BLaER1 (cell line): ENCODE measurements around the gene GRK5.

Experiments used
- H3K27ac ChIP-seq: shearing (Covaris generic); formaldehyde crosslinking; 2 replicates; pipeline ENCODE4 v1.8.1; 2022
- H3K27me3 ChIP-seq: shearing (Covaris generic); formaldehyde crosslinking; 2 replicates; pipeline ENCODE4 v1.8.1; 2022
- H3K36me3 ChIP-seq: shearing (Covaris generic); formaldehyde crosslinking; 2 replicates; pipeline ENCODE4 v1.8.1; 2022
- H3K4me1 ChIP-seq: shearing (Covaris generic); formaldehyde crosslinking; 2 replicates; pipeline ENCODE4 v1.8.1; 2022
- H3K4me2 ChIP-seq: shearing (Covaris generic); formaldehyde crosslinking; 2 replicates; pipeline ENCODE4 v1.8.1; 2022
- H3K4me3 ChIP-seq: shearing (Covaris generic); formaldehyde crosslinking; 2 replicates; pipeline ENCODE4 v1.8.1; 2022
- H3K9ac ChIP-seq: shearing (Covaris generic); formaldehyde crosslinking; 2 replicates; pipeline ENCODE4 v1.8.1; 2022
- H3K9me3 ChIP-seq: shearing (Covaris generic); formaldehyde crosslinking; 2 replicates; pipeline ENCODE4 v1.8.1; 2022
- H4K20me1 ChIP-seq: shearing (Covaris generic); formaldehyde crosslinking; 2 replicates; pipeline ENCODE4 v1.8.1; 2022
- Cebpa-rat ChIP-seq: shearing (Covaris generic); IDR thresholded peaks from 2 replicates; pipeline ENCODE4 v1.8.1; 2022

Gene GRK5

DNA sequence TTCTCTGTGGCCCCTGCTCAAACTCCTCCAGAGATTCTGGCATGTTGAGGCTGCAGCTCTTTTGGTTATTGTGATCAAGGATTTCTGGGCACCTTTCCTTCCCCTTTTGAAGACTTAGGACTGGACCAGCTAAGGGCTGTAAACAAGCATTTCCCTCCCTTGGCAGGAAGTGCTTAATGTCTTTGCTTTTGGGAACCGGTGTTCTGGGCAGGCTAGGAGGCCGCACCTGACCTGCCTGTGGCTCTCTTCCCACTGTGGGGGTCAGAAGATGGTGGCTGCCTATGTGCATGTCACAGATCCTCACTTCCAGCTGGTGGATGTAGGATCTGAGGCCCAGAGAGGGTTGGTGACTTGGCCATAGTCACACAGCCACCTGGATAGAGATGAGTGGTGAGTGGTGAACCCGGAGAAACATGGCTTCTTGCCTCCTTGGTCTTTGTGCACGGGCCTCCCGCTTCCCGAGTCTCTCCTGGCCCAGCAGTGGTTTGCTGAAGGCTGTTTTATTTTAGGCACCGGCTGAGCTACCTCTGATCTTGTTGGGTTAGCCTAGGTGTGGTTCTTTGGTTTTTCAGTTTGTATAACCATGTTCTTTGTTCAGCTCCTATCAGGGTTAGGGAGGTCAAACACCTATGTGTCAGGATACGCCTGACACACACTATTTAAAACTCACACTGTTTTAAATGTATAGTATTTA, 82.0 kb downstream of the GRK5 start:
- Histone ChIP-seq H4K20me1 (no peaks in the 10 kb centered on the region), H3K4me1 (peaks cover 9% of the 10 kb centered on the region), H3K27ac (no peak overlapping the region), H3K4me2 (no peak overlapping the region), H3K27me3 (no peaks in the 10 kb centered on the region), H3K4me3 (no peak overlapping the region), H3K36me3 (no peaks in the 10 kb centered on the region), H3K9me3 (no peaks in the 10 kb centered on the region), H3K9ac (no peak overlapping the region)
- no peak for TF ChIP-seq Cebpa-rat

- Histone ChIP-seq H3K4me1 (peaks cover 9% of the 10 kb centered on the region), H3K9ac (no peak overlapping the region), H3K27me3 (no peaks in the 10 kb centered on the region), H3K9me3 (no peaks in the 10 kb centered on the region), H3K4me2 (no peak overlapping the region), H4K20me1 (no peaks in the 10 kb centered on the region), H3K36me3 (no peaks in the 10 kb centered on the region), H3K27ac (no peak overlapping the region), H3K4me3 (no peak overlapping the region)
- no peak for TF ChIP-seq Cebpa-rat
Measured at GRCh38 chr10:119290301-119291048, 83.1 kb downstream of the GRK5 start.

DNA sequence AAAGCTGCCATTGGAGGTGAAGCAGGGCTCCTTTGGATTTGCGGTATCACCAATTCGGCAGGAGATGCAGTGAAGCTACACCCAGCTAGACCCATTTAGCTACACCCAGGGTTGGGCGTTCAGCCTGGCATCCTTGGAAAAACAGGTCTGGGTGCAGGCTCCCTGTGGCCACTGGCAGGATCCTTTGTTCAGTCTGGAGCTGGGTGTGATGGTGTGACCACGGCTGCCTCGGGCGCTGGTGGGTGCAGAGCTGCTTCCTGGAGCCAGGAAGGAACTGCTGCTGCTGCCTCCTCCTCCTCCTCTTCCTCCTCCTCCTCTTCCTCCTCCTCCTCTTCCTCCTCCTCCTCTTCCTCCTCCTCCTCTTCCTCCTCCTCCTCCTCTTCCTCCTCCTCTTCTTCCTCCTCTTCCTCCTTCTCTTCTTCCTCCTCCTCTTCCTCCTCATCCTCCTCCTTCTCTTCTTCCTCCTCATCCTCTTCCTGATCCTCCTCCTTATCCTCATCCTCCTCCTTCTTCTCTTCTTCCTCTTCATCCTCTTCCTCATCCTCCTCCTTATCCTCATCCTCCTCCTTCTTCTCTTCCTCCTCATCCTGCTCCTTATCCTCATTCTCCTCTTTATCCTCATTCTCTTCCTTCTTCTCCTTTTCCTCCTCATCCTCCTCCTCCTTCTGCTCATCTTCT, 84.0 kb downstream of the GRK5 start:
- Histone ChIP-seq H3K27ac (no peak overlapping the region), H3K9me3 (no peaks in the 10 kb centered on the region), H4K20me1 (no peaks in the 10 kb centered on the region), H3K27me3 (no peaks in the 10 kb centered on the region), H3K4me2 (no peak overlapping the region), H3K4me1 (peaks cover under 1% of the 10 kb centered on the region; the same call in 1 of the 2 replicates), H3K36me3 (no peaks in the 10 kb centered on the region), H3K9ac (no peak overlapping the region), H3K4me3 (no peak overlapping the region)
- no peak for TF ChIP-seq Cebpa-rat

DNA sequence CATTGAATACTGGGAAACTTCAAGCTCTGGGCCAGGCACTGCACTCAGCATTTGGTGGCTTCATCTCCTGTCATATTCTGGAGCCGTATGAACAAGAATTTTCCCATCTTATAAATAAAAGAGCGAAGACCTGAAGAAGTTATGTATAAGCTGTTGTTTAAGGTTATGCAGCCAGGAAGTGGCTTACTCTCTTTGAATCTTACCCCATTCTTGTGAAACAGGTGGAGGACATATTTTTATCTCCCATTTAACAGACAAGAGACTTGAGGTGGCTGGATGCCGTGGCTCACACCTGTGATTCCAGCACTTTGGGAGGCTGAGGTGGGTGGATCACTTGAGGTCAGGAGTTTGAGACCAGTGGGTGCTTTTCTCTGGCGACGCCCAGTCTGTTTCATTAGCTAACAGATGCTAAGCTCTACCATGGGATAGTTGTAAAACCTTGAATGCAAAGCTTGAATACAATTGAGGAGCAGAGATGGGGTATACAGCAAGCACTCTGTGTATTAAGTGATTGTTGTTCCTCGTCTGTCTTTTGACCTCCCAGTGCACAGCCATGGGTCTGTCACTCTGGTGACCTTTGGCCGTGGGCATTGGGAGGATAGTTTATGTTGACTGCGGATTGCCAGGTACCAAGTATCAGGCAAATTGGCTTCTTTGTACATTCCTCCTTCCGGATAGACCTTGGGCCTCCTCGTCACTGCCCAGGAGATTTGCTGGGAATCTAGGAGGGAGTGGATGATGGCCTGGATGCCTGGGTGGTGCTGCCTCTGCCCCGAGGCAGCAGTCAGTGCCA, 85.8 kb downstream of the GRK5 start:
- Histone ChIP-seq H3K27ac (no peak overlapping the region), H3K27me3 (no peaks in the 10 kb centered on the region), H3K36me3 (no peaks in the 10 kb centered on the region)

GRCh38 chr10:119296703-119297102, 89.3 kb downstream of the GRK5 start:
- no peak for TF ChIP-seq Cebpa-rat
- H3K9me3 ChIP-seq, result 0 out of 2 replicates have a peak, but pooled peaks cover 7% of the 10 kb centered on the region
- H3K27ac ChIP-seq, result no peak overlapping the region
- peaks cover 6% of the 10 kb centered on the region for H3K4me1 ChIP-seq
- H3K36me3 ChIP-seq, result no peaks in the 10 kb centered on the region
- H3K4me3 ChIP-seq, result no peak overlapping the region
- no peaks in the 10 kb centered on the region for H3K27me3 ChIP-seq
- H3K9ac ChIP-seq, result no peak overlapping the region
- H4K20me1 ChIP-seq, result no peaks in the 10 kb centered on the region
- no peak overlapping the region for H3K4me2 ChIP-seq

More for the DNA sequence above, 85.8 kb downstream of the GRK5 start:
- H3K4me1 ChIP-seq, result no peaks in the 10 kb centered on the region
- no peak overlapping the region for H3K4me2 ChIP-seq
- no peak overlapping the region for H3K9ac ChIP-seq
- H3K4me3 ChIP-seq, result no peak overlapping the region
- H4K20me1 ChIP-seq, result no peaks in the 10 kb centered on the region
- H3K9me3 ChIP-seq, result 0 out of 2 replicates have a peak, but pooled peaks cover 7% of the 10 kb centered on the region
- no peak for TF ChIP-seq Cebpa-rat

DNA sequence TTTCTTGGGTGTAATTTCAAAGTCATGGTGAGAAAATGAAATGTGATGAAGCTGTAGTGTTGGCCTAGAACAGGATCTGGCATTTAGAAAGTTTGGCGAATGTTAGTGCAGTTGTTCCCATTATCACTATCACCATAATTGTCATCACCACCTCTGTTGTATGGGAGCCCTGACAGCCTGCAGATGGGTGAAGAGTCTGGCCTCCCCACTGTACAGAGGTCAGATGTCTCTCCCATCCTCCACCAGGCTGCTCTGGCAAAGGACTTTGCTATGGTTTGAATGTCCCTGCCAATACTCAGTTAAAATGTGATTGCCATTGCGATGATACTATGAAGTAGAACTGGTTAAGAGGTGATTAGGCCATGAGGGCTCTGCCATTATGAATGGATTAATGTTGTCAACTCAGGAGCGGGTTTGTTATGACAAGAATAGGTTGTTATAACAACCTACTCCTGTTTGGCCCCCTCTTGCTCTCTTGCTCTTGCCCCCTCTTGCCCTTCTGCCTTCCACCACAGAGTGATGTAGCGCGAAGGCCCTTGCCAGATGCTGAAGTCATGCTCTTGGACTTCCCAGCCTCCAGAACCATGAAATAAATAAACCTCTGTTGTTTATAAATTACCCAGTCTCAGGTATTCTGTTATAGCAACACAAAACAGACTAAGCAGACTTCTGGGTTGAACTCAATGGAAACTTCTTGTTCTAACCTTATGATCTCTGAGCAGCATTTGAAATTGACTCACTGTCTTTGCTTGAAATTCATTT, 90.0 kb downstream of the GRK5 start:
- Histone ChIP-seq H3K27ac (no peak overlapping the region), H3K4me2 (no peak overlapping the region), H3K9me3 (0 out of 2 replicates have a peak, but pooled peaks cover 7% of the 10 kb centered on the region), H3K4me3 (no peak overlapping the region), H3K36me3 (no peaks in the 10 kb centered on the region), H3K4me1 (peaks cover 10% of the 10 kb centered on the region), H3K27me3 (no peaks in the 10 kb centered on the region), H4K20me1 (no peaks in the 10 kb centered on the region), H3K9ac (no peak overlapping the region)
- TF ChIP-seq Cebpa-rat, result no peak

DNA sequence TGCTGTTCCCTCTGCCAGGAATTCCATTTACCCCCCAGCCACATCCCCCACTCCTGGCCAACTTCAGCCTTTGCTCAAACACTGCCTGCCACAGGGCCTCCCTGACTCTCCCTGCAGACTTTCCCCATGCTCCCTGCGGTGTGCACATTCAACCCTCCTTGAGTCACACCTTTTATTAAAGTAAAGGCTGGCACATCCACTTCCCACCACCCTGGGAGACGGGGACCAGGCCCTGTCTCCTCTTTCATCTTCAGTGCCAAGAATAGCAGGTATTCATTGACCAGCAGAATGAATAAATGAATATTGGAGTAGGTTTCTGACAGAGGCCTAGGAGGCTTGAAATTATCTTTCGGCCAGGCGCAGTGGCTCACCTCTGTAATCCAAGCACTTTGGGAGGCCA, 91.4 kb downstream of the GRK5 start:
- Histone ChIP-seq H4K20me1 (no peaks in the 10 kb centered on the region), H3K9ac (no peak overlapping the region)

DNA sequence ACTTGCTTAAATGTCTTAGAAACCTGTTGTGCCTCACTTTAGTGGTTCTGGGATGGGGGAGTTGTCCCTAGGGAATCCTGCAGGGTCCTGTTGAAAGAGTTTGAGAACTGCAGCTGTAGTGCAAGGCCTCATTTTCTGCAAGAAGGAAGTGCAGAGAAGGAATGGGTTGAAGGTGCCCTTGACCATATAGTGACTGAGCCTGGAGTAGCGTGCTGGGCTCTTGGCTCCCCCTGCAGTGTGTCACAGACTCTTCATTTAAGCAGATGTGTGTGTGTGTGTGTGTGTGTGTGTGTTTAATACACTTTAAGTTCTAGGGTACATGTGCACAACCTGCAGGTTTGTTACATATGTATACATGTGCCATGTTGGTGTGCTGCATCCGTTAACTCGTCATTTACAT, 92.2 kb downstream of the GRK5 start:
- H4K20me1 ChIP-seq, result no peaks in the 10 kb centered on the region
- 0 out of 2 replicates have a peak, but pooled peaks cover 7% of the 10 kb centered on the region for H3K9me3 ChIP-seq
- H3K27me3 ChIP-seq, result no peaks in the 10 kb centered on the region
- no peak overlapping the region for H3K4me3 ChIP-seq
- no peak for TF ChIP-seq Cebpa-rat
- no peak overlapping the region for H3K9ac ChIP-seq
- no peak overlapping the region for H3K27ac ChIP-seq
- H3K4me2 ChIP-seq, result no peak overlapping the region
- H3K4me1 ChIP-seq, result peaks cover 30% of the 10 kb centered on the region
- no peaks in the 10 kb centered on the region for H3K36me3 ChIP-seq

More for the DNA sequence above, 91.4 kb downstream of the GRK5 start:
- Histone ChIP-seq H3K27me3 (no peaks in the 10 kb centered on the region), H3K36me3 (no peaks in the 10 kb centered on the region), H3K4me2 (no peak overlapping the region), H3K27ac (no peak overlapping the region), H3K4me3 (no peak overlapping the region), H3K9me3 (0 out of 2 replicates have a peak, but pooled peaks cover 7% of the 10 kb centered on the region), H3K4me1 (peaks cover 23% of the 10 kb centered on the region)
- TF ChIP-seq Cebpa-rat, result no peak

DNA sequence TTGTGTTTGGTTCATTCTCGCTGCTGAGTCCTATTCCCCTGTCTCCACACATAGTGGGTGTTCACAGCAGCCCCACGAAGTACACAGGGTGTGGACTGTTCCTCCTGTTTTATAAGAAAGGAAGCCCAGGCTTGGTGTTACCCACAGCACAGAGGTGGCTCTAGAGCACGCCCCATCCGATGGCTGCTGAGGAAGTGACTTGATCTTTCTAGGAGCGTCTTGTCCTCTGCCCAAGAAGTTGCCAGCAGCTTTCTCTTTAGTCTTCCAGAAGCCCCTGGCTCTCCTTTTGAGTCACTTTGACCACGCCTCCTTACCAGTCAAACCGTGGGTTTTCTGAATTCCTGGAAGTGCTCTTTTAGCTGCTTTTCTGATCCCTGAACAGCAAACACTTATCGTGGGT, 94.0 kb downstream of the GRK5 start:
- Histone ChIP-seq H3K4me3 (no peak overlapping the region), H3K4me2 (no peak overlapping the region), H3K9me3 (0 out of 2 replicates have a peak, but pooled peaks cover 7% of the 10 kb centered on the region), H3K36me3 (no peaks in the 10 kb centered on the region), H3K4me1 (peaks cover 49% of the 10 kb centered on the region), H4K20me1 (peaks cover 8% of the 10 kb centered on the region; the same call in 1 of the 2 replicates), H3K9ac (no peak overlapping the region), H3K27ac (no peak overlapping the region), H3K27me3 (no peaks in the 10 kb centered on the region)
- no peak for TF ChIP-seq Cebpa-rat
